MCF 10A (cell line): ENCODE measurements around the gene GMDS. TPM values are rescaled to one million over a fixed set of nuclear protein-coding genes. Genes with fewer than 3 reads are reported as not detected.

Experiments
- BruUV-seq: library from RNA; stranded (reverse); fragments of 400-500 nt; replicated peaks from 2 replicates; lab custom pipeline; 2021; lab: Mats Ljungman, UMichigan
- CTCF ChIA-PET: fragments of 300-600 bp; sonication (Branson Sonifier 250); formaldehyde crosslinking; extraction: SDS; loops from one replicate; lab custom pipeline; 2021; ENCODE audit warnings: antibody characterized with exemption, inconsistent platforms; lab: Yijun Ruan, JAX
- POLR2A ChIA-PET: fragments of 300-600, 350-650 bp; sonication (Branson Sonifier 250); formaldehyde crosslinking; extraction: SDS; loops from one replicate; lab custom pipeline; 2020; ENCODE audit warnings: antibody characterized with exemption, inconsistent platforms; lab: Yijun Ruan, JAX
- DNase-seq: peaks from one replicate; pipeline ENCODE4 v3.0.0-alpha.2; 2018; ENCODE audit not compliant: unreplicated experiment
- H3K27ac Mint-ChIP-seq: one replicate; pipeline ENCODE4 v1.8.0; 2022; ENCODE audit warnings: mild to moderate bottlenecking, low read depth, mixed read lengths; ENCODE audit not compliant: unreplicated experiment
- H3K27me3 Mint-ChIP-seq: one replicate; pipeline ENCODE4 v1.8.0; 2022; ENCODE audit warnings: mixed read lengths; ENCODE audit not compliant: insufficient read depth, unreplicated experiment
- H3K36me3 Mint-ChIP-seq: one replicate; pipeline ENCODE4 v1.8.0; 2022; ENCODE audit warnings: mild to moderate bottlenecking, moderate library complexity, mixed read lengths; ENCODE audit not compliant: insufficient read depth, unreplicated experiment
- H3K4me1 Mint-ChIP-seq: one replicate; pipeline ENCODE4 v1.8.0; 2022; ENCODE audit warnings: mixed read lengths; ENCODE audit not compliant: insufficient read depth, unreplicated experiment
- H3K4me3 Mint-ChIP-seq: one replicate; pipeline ENCODE4 v1.8.0; 2022; ENCODE audit warnings: mild to moderate bottlenecking, moderate library complexity, mixed read lengths; ENCODE audit not compliant: unreplicated experiment
- H3K9me3 Mint-ChIP-seq: one replicate; pipeline ENCODE4 v1.8.0; 2022; ENCODE audit warnings: mixed read lengths; ENCODE audit not compliant: unreplicated experiment
- CTCF ChIP-seq: fragments of 200-600 bp; IDR thresholded peaks from one replicate; pipeline ENCODE4 v1.8.0; 2022; ENCODE audit warnings: antibody characterized with exemption, mild to moderate bottlenecking; ENCODE audit not compliant: unreplicated experiment
- intact Hi-C: fragments of 100-400 bp; cut with micrococcal nuclease; formaldehyde crosslinking; loops from 2 replicates; pipeline ENCODE4 v1.14.1; 2022
- total RNA-seq: library from RNA; stranded (reverse); gene quantifications from 2 replicates; pipeline ENCODE4 v1.2.3, GENCODE V29; 2022

GMDS gene
- total RNA-seq, 1 experiment from 2014 or later: 24.9 TPM

DNA sequence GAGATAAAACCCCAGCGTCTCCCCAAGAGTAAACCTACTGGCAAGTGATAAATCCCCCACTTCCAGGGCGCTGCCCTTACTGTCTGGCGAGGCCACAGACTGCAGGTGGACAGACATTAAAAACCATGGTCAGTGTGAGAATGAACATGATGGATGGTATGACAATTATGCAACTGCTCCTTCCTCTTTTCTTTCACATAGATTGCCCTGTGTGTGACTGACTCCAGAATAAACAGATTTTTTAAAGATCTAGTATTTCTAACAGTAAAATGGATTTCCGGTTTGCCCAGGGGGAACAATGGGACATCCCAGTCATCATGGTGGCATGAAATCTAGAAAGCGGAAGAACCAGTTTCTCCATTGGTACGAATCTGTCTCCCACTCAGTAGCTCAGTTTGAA lies 482.0 kb downstream of the GMDS start:
- DNase-seq: no peak

DNA sequence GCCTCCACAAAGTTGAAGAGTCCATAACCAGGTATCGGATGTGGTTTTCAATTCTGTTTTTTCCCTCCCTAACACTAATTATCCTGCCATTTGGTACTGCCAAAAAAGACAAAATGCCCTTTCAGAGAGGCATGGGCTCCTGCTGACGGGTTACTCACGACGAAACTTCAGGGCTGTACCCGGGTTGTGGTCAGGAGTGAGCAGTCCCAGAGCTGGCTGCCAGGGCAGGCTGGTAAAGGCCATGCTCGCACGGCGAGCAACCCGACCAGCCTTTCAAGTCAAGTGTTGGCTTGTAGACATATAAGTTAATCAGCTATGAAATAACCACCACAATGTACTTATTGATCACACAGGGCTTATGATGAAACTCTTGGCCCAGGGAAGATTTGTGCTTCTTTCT lies 483.2 kb downstream of the GMDS start:
- CTCF ChIA-PET: no interaction called here
- H3K27ac Mint-ChIP-seq: no peak overlapping the region
- no peak overlapping the region for H3K4me3 Mint-ChIP-seq
- POLR2A ChIA-PET: no interaction called here
- peaks cover 17% of the 10 kb centered on the region for H3K4me1 Mint-ChIP-seq
- no peaks in the 10 kb centered on the region for H3K9me3 Mint-ChIP-seq
- no TSS peak for BruUV-seq
- no peak for DNase-seq
- no peaks in the 10 kb centered on the region for H3K27me3 Mint-ChIP-seq
- TF ChIP-seq CTCF: no peak
- peaks cover 13% of the 10 kb centered on the region for H3K36me3 Mint-ChIP-seq
- intact Hi-C loops: no loop called here

More for the DNA sequence above, 482.0 kb downstream of the GMDS start:
- TF ChIP-seq CTCF: no peak
- Mint-ChIP-seq H3K9me3 (no peaks in the 10 kb centered on the region), H3K36me3 (peaks cover 13% of the 10 kb centered on the region), H3K27ac (no peak overlapping the region), H3K4me1 (peaks cover 27% of the 10 kb centered on the region), H3K27me3 (no peaks in the 10 kb centered on the region), H3K4me3 (no peak overlapping the region)
- intact Hi-C loops: no loop called here
- ChIA-PET POLR2A (no interaction called here), CTCF (no interaction called here)
- BruUV-seq: no TSS peak

GRCh38 chr6:1761477-1761877 lies 483.9 kb downstream of the GMDS start:
- no peak overlapping the region for H3K27ac Mint-ChIP-seq
- H3K27me3 Mint-ChIP-seq: no peaks in the 10 kb centered on the region
- no peak for TF ChIP-seq CTCF
- no TSS peak for BruUV-seq
- H3K4me3 Mint-ChIP-seq: no peak overlapping the region
- peaks cover 16% of the 10 kb centered on the region for H3K4me1 Mint-ChIP-seq
- DNase-seq: no peak
- no peaks in the 10 kb centered on the region for H3K9me3 Mint-ChIP-seq
- ChIA-PET CTCF (no interaction called here), POLR2A (no interaction called here)
- H3K36me3 Mint-ChIP-seq: peaks cover 13% of the 10 kb centered on the region
- intact Hi-C loops: no loop called here

- no peaks in the 10 kb centered on the region for H3K27me3 Mint-ChIP-seq
- no peak overlapping the region for H3K27ac Mint-ChIP-seq
- no peaks in the 10 kb centered on the region for H3K9me3 Mint-ChIP-seq
- H3K36me3 Mint-ChIP-seq: peaks cover 13% of the 10 kb centered on the region
- H3K4me1 Mint-ChIP-seq: peaks cover 16% of the 10 kb centered on the region
- TF ChIP-seq CTCF: no peak
- no peak overlapping the region for H3K4me3 Mint-ChIP-seq
- no peak for DNase-seq
- ChIA-PET POLR2A (no interaction called here), CTCF (no interaction called here)
- intact Hi-C loops: no loop called here
- BruUV-seq: no TSS peak
Observed at GRCh38 chr6:1760876-1761275, 484.5 kb downstream of the GMDS start.
